GM21529 (cell line): ENCODE results near the gene CROCC2.

ENCODE experiments used
- ATAC-seq: cut with Tn5 transposase; IDR thresholded peaks from one replicate; pipeline ENCODE4 v1.9.1; 2021; ENCODE audit not compliant: unreplicated experiment

The CROCC2 gene

DNA sequence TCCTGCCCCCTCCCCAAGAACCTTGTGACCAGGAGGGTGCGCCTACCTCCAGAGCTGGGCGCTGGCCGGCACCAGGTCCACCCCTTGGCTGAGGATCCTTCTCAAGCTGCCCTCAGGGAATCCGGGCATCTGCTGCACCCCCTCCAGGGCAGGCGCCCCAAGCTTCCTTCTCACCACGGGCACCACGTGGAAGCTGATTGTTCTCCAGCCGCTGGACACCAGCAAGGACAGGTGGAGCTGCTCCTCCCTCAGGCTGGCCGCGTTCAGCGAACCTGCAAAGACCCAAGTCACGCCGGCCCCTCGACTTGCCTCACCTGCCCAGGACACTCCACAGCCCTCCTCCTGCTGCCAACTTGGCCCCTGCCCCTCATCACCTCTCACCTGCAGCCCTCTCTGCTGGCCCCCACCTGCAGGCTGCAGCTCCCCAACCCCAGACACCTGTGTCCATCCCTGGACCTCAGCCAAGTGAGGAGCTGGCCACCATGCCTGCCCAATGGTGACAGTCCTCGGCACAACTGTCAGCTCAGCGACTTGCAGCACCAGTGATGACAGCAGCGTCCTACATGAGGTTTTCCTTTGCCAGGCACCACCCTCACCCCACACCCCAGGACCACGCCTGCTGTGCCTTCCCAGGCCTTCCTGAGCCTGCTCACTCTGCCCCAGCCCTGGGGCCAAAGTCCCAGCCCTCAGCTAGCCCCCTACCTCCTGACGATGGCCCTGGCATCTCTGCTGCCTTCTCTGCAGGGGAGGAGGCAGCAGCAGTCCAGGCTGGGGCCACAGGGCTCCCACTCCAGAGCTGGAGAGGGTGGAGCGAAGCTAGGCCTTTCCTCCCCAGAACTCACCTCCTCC lies 14.4 kb upstream of the CROCC2 start:
- ATAC-seq = no peak

DNA sequence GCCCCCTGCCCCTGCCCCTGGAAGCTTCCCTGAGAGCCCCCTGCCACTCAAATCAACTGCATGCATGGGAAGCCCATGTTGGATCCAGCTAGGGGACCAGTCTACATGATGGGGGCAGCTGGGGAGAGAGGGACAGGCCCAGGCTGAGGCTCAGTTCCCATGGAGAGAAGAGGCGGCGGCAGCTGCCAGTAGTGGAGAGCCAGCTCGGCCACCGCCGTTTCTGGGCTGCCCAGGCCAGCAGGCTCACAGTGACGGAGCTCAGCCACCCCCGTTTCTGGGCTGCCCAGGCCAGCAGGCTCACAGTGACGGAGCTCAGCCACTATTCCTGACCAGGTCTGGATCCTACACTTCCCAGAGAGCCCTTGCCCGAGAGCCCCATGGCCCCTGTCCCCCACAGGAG lies 13.8 kb upstream of the CROCC2 start:
- ATAC-seq = no peak

DNA sequence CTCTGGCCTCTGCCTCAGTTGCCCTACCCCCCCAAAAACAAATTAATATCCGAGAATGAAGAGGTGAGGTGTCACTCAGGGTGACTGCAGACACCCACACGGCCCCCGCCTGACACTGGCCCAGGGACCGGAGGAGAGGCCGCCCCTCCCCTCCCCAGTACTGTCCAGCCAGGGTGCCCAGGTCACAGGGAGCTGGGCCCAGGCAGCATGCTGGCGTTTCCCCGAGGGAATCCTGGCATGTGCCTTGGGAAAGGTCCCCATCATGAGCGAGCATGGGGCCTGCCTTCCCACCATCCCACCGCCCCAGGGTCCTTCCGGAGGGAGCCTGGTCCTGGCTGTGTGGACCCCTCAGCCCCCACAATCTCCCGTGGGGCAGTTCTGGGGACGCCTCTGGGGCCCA lies 13.2 kb upstream of the CROCC2 start:
- no peak for ATAC-seq

DNA sequence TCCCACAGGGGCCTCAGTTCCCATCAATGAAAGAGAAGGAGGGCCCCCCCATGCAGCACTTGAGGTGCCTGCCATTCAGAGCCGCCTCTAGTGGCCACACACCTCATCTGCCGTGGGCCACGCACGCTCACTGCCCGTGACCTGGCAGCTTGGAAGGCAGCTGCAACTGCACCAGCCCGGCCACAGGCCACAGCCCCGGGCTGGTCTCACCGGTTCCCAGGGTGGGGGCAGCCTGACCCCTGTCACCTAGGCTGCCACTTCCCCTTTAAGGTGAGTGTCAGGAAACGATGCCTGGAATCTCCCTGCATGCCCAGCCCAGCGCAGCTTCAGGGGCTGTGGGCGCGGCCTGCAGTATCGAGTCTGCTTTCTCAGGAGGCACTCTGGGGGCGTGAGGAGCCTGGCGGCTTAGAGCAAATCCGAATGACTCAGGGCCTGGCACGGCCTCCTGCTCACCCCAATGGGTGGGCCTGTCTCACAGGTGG lies 12.7 kb upstream of the CROCC2 start:
- ATAC-seq = no peak

DNA sequence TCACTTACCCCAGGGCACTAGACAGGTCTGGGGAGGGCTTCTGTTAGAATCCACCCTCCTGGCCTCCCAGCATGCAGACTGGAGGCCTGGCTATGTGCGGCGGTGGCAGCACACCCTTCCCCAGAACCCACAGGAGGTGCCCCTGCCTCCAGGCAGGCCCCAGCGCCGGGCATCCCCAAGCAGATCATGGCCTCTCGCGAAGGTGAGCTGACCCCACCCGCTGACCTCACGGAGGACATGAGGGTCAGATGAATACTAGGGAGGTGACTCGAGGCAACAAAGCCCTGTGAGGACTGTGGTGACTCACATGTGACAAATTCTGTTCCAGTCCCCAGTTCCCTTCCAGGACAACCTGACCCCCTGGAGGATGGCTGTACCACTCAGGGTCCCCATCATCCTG lies 12.1 kb upstream of the CROCC2 start:
- no peak for ATAC-seq

DNA sequence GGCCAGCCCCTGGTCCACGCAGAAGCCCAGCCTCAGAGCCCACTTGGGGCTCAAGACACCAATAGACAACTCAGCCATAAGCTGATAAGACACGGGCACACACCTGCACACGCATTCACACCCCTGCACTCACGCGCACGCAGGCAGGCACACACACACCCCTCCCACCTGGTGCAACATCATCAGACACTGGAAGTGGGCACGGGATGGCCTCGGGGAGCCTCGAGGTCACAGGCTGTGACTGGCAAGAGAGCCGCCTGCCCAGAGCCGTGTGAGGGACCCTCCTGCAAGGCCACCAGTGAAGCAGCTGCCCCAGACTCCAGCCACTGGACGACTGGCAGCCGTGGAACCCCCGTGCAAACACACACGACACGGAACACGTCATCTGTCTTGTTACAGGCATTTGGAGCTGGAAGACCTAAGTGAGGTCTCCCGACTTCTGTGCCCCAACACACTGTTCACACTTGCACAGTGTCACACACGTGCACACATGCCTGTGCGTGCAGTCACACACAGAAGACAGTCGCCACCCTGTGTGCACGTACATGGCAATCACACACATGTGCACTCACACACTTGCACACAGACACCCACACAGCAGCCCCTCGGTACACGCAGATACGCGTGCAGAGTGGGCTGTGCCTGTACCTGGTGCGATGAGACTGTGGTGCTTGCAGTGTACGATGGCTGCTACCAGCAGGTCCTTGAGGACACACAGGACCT lies 11.1 kb upstream of the CROCC2 start:
- ATAC-seq = no peak

DNA sequence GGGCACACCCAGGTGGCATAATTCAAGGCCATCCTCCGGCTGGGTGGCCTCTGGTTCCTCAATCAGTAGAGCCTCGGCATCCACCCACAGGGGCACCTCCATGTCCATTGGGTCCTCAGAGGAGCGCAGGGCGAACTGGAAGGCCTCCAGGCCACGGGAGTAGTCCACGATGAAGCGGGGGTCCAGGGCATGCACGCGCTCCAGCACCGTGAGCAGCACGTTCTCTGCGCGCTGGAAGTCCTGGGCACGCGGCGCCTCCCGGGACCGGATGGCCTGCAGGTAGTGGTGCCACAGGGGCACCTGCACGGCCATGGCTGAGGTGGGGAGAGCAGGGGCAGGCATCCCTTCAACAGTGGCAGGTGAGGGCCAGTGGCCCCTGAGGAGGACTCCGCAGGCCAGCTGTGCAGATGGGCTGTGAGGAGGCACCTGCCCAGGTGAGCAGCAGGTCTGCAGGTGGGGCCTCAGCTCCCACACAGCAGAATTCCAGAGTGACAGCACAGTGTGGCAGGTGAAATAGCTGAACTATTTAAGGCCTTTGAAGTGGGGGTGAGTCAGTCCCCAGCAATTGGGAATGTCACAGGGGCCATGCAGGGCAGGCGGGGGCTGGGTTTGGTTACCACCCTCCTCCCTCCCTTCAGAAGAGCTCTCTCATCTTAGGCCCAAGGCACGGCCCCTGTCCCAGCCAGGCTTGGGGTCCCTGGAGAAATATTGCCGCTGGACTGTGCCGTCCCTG lies 10.3 kb upstream of the CROCC2 start, which contains the start of gene MAB21L4:
MAB21L4 (minus strand) TSS at position 501 of the 733 bp plus-strand sequence; CDS start at position 342, 159 bp downstream.
- ATAC-seq = no peak

DNA sequence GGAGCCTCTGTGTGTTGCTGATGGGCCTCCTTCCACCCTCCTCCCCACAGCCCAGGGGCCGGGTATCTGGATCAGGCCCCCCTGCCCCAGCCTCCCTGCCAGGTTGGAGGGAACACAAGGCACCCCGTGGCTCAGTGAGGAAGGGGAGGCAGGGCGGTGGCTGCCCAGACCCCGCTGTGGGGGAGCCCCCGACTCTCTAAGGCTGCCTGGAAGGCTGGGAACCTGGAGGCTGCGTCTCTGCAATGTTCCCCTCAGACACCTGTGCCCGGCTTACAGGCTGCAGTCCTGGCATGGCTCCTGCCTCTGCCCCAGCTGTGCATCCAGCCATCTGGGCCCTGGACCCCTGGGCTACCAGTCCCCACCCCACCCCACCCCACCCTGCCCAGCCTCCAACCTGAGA lies 9.7 kb upstream of the CROCC2 start:
- ATAC-seq = no peak

DNA sequence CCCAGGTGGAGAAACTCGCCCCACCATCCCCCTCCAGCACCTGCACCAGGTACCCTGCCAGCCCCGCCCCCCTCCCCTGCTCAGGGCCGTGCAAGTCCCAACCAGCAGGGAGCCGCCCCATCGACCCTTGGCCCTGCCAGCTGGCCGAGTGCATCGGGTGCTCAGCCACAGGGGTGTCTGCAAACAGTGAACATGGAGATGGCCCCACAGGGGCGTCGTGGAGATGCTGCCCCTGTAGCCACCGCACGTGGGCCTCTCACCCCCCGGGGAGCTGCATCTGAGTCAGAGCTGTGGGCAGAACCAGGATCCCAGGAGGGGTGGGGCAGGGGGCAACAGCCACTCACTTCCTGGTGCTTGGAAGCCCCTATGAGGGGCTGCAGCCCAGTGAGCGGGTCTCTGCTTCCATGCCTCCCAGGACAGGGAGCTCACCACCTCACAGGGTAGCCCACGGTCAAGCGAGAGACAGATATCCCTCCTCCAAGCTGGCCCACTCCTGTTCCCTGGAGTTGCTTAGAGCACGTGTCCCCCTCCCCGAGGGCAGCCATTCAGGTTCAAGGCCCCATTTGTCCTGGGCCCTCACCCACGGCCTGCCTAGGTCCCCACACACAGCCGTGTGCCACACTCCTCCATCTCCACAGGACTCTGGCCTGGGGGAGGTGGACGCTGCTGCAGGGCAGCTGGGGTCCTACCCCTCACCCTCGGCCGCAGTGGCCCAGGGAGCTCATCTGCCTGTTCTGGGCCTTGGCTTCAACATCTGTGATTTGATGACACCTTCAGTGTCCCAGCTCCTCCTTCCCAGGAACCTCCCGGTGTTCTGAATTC lies 9.1 kb upstream of the CROCC2 start:
- ATAC-seq = no peak

DNA sequence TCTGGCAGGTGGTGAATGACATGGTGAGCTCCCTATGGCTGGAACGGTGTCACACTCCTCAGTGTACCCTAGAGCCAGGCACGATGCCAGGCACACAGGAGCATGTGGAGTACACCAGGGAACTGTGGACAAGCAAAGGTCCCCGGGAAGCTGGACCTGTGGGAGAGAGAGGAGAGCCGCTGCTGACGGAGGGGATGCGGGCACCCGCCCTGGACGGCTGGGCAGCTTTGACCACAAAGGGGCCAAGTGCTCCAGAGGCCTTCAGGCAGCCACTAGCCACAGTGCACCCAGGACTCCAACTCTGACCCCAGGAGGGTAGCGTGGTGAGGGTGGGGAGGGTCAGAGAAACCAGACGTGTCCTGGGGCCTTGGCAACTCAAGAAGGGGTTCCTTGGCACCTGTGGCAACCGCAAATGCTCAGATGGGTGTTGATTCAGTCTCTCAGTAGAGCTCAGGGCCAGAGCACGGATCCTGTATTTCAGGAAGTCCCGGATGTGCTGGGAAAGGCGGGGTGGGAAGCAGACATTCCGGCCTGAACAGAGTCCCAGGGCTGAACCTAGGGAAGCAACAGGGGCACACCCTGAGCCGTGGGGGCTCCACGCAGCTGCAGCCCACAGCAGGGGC lies 7.9 kb upstream of the CROCC2 start:
- no peak for ATAC-seq

DNA sequence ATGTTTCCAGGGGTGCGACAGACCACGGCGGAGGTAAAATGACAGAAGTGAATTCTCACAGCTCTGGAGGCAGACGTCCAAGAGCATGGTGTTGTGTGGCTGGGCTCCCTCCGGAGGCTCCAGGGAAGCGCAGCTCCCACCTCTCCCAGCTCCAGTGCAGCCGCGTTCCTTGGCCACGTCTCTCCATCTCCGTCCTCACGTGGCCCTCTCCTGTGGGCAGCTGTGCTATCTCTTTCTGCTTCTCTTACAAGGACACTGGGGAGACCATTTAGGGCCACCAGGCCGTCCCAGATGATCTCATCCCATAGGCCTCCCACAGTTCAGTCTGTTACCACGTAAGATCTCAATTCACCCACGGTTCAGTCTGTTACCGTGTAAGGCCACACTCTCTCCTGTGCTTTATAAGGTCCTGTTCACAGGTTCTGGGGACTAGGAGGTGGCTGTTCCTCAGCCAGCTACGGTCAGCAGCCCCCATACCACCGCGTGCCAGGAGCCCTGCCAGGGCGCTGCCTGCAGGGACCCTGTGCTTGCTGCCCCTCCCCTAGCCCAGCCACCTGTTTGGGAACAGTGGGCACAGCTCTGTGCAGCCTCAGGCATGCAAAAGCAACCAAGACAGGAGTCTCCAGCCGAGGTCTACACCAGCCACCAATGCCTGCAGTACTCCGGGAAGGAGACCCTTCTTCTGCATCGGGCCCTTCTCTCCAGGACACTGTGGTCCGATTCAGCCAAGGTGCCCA lies 7.2 kb upstream of the CROCC2 start:
- no peak for ATAC-seq

DNA sequence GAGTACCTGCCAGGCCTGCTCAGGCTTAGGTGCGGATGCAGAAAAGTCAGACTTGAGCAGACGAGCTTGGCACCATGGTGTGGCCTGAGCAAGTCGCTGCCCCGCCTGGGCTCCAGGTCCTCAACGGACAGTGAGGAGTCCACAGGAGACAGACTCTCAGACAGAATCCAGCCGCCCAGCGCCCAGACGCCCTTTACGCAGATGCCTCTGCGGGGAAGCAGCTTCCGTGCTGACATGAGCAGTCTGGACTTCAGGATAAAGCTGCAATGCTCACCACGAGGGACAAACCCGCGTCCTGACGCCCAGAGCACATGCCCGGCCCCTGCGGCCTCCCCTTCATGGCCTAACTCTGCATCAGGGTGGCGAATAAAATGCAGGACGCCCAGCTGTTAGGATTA lies 6.7 kb upstream of the CROCC2 start:
- ATAC-seq = no peak

DNA sequence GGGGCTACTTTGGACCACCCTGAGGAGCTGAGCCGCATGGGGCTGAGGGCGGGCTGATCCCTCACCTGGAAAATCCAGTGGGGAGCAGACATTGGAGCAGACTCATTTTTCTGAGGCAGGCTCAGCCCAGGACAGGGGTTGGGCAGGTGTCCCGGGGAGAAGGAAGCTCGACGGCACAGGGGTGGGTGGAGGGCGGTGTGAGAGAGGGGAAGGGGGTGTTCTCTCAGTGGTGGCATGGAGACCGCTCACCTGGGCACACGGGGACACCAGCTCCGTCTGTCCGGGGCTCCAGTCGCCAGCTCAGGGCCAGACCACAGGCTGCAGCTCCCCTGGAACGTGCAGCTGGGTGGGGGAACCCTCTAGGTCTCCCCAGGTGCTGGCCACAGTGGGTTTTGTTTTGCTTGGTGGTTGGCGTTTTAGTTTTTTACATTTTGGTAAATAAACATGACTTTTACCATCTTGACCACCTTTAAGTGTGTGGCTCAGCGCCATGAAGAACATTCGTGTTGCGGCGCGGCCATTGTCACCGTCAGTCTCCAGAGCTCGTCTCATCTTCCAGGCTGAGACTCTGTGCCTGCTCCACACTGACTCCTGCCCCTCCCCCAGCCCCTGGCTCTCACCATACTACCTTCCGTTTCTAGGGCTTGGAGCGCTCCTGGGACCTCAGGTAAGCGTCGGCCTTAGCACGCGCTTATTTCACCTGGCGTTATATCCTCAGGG lies 5.8 kb upstream of the CROCC2 start:
- no peak for ATAC-seq

DNA sequence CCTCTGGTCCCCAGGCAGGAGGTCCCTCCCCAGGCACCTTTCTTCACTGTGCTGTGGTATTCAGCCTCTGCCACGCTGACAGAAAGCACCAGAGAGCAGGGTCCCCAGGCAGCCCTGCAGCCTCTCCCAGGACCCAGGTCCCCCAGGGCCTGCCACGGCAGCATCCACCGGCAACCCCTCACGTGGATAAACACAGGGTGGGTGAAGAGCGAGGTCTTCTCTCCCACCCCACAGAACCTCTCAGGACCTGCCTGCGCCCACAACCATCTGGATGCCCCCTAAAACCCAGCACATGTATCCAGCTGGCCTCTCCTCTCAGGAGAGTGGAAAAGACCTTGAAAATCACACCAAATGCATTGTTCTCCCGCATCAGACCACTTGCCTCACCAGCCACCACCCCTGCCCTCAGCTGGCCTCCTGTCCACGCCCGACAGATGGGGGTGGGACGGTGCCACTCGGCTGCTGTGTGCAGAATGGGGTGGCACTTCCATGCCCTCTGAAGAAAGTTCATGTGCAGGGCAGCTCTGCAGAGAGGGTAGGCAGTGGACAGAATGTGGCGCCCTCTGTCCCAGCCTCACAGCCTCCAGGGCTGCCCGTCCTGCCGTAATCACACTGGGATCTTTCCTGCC lies 4.0 kb upstream of the CROCC2 start:
- ATAC-seq = no peak

DNA sequence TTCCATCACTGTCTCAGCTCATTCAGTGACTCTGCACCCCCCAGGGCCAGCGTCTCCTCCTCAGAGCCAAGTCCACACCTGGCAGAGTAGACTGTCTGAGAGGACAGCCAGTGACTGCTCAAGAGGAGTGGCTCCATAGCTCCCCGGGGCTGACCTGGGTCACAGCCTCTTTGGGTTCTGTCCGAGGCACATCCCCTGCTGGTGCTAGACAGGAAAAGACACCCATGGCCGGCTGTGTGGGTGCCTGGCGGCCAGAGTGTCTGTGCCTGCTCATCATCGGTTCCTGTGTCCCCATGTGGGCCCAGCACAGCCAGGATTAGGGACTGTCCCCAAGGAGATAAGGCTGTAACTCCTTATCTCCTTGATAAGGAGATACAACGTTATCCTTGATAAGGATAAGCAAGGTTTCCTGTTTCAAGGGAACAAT lies 3.5 kb upstream of the CROCC2 start:
- ATAC-seq = no peak

DNA sequence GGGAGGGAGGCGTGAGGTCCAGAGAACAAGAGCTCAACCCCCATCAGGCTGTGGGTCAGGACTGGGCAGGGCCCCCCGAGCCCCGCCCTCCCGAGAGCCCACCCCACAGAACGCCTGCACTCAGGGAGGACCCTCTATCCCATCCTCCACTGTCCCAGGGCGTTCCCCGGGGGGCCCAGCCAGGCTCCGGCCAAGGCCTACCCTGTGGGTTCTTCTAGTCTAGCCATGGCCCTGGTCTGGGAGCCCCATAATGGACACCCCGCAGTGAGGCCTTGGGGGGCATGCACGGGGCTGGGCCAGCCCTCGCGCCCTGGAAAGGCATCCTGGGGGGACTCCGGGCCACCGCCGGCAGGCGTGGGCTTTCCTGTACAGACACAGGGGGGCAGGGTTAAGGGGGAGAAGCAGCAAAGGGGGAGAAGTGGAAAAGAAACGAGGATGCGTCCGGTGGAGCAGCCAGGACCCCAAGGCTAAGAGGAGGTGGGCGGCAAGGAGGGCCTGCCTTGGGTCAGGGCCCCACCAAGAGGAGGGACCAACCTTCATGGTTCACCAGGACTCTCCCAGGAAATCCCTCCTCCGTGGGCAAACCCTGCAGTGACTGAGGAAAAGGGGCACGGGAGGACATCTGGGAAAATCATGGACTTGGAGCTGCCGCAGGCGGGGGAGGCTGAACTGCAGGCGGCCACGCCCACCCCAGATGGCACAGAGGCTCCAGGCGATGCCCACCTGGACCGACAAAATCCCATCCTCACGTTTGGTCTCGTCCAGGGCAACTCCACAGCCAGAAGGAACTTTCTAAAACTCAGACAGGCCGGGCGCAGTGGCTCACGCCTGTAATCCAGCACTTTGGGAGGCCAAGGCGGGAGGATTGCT lies 2.7 kb upstream of the CROCC2 start:
- ATAC-seq = no peak
